Neural cell (in vitro differentiated cells): ENCODE results near the gene SRCAP. TPM values are rescaled to one million over a fixed set of nuclear protein-coding genes. Genes with fewer than 3 reads are reported as not detected.
A peak's percentile ranks its signal among the peaks of the same experiment; 100 is the strongest.

Source experiments
- H2AFZ ChIP-seq: fragments of 200-600, 300-800 bp; sonication (generic), shearing (Covaris generic); 2 replicates; pipeline ENCODE4 v1.6.0; 2014; ENCODE audit warnings: low read depth, mild to moderate bottlenecking, antibody characterized with exemption, low read length, moderate library complexity
- H3F3A ChIP-seq: fragments of 200-600 bp; shearing (Covaris generic); 2 replicates; pipeline ENCODE4 v1.6.1; 2016; ENCODE audit warnings: mild to moderate bottlenecking, moderate library complexity, mixed read lengths, antibody characterized with exemption, low read length; ENCODE audit not compliant: insufficient read depth, poor library complexity, severe bottlenecking
- H3K27ac ChIP-seq: fragments of 200-600, 300-800 bp; sonication (generic), shearing (Covaris generic); 2 replicates; pipeline ENCODE4 v1.5.1; 2014; ENCODE audit warnings: mild to moderate bottlenecking, low read length, moderate library complexity
- H3K27me3 ChIP-seq: fragments of 300-800, 200-600 bp; sonication (generic), shearing (Covaris generic); 2 replicates; pipeline ENCODE4 v1.6.0; 2014; ENCODE audit warnings: mild to moderate bottlenecking, low read depth, low read length, moderate library complexity; ENCODE audit not compliant: insufficient read depth
- H3K36me3 ChIP-seq: fragments of 300-800, 200-600 bp; sonication (generic), shearing (Covaris generic); 2 replicates; pipeline ENCODE4 v1.5.1; 2014; ENCODE audit warnings: mild to moderate bottlenecking, antibody characterized with exemption, low read length, moderate library complexity; ENCODE audit not compliant: insufficient read depth
- H3K4me2 ChIP-seq: fragments of 300-800, 200-600 bp; sonication (generic), shearing (Covaris generic); 2 replicates; pipeline ENCODE4 v1.6.0; 2014; ENCODE audit warnings: mild to moderate bottlenecking, low read length
- H3K4me3 ChIP-seq: fragments of 300-800, 200-600 bp; sonication (generic), shearing (Covaris generic); 2 replicates; pipeline ENCODE4 v1.5.1; 2014; ENCODE audit warnings: mild to moderate bottlenecking, low read length, moderate library complexity
- H3K79me2 ChIP-seq: fragments of 200-600 bp; shearing (Covaris generic); replicated peaks from 2 replicates; pipeline ENCODE4 v1.6.0; 2014; ENCODE audit warnings: mild to moderate bottlenecking, low read length, moderate library complexity; ENCODE audit not compliant: insufficient read depth
- H3K9ac ChIP-seq: fragments of 300-800, 200-600 bp; sonication (generic), shearing (Covaris generic); 2 replicates; pipeline ENCODE4 v1.6.1; 2016; ENCODE audit warnings: mild to moderate bottlenecking, low read length, mixed read lengths
- H3K9me2 ChIP-seq: fragments of 200-600 bp; shearing (Covaris generic); 2 replicates; pipeline ENCODE4 v1.6.1; 2016; ENCODE audit warnings: mild to moderate bottlenecking, low read length, mixed read lengths; ENCODE audit not compliant: insufficient read depth
- H3K9me3 ChIP-seq: fragments of 200-600, 300-800 bp; sonication (generic), shearing (Covaris generic); 2 replicates; pipeline ENCODE4 v1.6.1; 2016; ENCODE audit warnings: mild to moderate bottlenecking, mixed run types, low read length, moderate library complexity, mixed read lengths
- H4K20me1 ChIP-seq: fragments of 200-600 bp; shearing (Covaris generic); 2 replicates; pipeline ENCODE4 v1.6.1; 2016; ENCODE audit warnings: mild to moderate bottlenecking, mixed run types; ENCODE audit not compliant: insufficient read depth
- EP300 ChIP-seq: fragments of 450-650 bp; conservative IDR thresholded peaks from 2 replicates; pipeline ENCODE4 v1.6.1; 2014; ENCODE audit warnings: antibody characterized with exemption, mild to moderate bottlenecking, moderate library complexity; ENCODE audit not compliant: poor library complexity, severe bottlenecking
- EZH2 ChIP-seq: fragments of 200-600, 300-800 bp; shearing (Covaris generic), sonication (generic); IDR thresholded peaks from 2 replicates; pipeline ENCODE4 v1.6.1; 2014; ENCODE audit warnings: antibody characterized with exemption, low read length, borderline replicate concordance, mild to moderate bottlenecking; ENCODE audit not compliant: insufficient read depth, poor library complexity, severe bottlenecking
- MXI1 ChIP-seq: fragments of 450-650 bp; conservative IDR thresholded peaks from 2 replicates; pipeline ENCODE4 v1.6.1; 2014; ENCODE audit warnings: antibody characterized with exemption, mild to moderate bottlenecking; ENCODE audit not compliant: poor library complexity, severe bottlenecking
- POLR2AphosphoS5 ChIP-seq: IDR thresholded peaks from 2 replicates; pipeline ENCODE4 v1.6.1; 2012
- RAD21 ChIP-seq: fragments of 450-650 bp; conservative IDR thresholded peaks from 2 replicates; pipeline ENCODE4 v1.6.1; 2014; ENCODE audit warnings: antibody characterized with exemption, mild to moderate bottlenecking, moderate library complexity
- SMC3 ChIP-seq: fragments of 450-650 bp; conservative IDR thresholded peaks from 2 replicates; pipeline ENCODE4 v1.6.1; 2014; ENCODE audit warnings: antibody characterized with exemption, mild to moderate bottlenecking, moderate library complexity; ENCODE audit not compliant: poor library complexity
- TAF1 ChIP-seq: IDR thresholded peaks from 2 replicates; pipeline ENCODE4 v1.6.1; 2012; ENCODE audit warnings: low read depth
- polyA plus RNA-seq: library from polyadenylated mRNA; depleted of rRNA; stranded (reverse); fragments of >200 nt; gene quantifications from 2 replicates; pipeline ENCODE4 v1.2.3, GENCODE V29; 2014
- TF ChIP-seq, protein P1 (sequence below): fragments of 450-650 bp; IDR thresholded peaks from 2 replicates; pipeline ENCODE4 v1.5.1; 2014; ENCODE audit warnings: antibody characterized with exemption, mild to moderate bottlenecking, moderate library complexity; ENCODE audit not compliant: poor library complexity, severe bottlenecking
- TF ChIP-seq, protein P2 (sequence below): IDR thresholded peaks from 2 replicates; pipeline ENCODE4 v1.6.1; 2012; ENCODE audit warnings: borderline replicate concordance

The SRCAP gene
- polyA plus RNA-seq, 1 donor from 2014 or later = 0.76 TPM

DNA sequence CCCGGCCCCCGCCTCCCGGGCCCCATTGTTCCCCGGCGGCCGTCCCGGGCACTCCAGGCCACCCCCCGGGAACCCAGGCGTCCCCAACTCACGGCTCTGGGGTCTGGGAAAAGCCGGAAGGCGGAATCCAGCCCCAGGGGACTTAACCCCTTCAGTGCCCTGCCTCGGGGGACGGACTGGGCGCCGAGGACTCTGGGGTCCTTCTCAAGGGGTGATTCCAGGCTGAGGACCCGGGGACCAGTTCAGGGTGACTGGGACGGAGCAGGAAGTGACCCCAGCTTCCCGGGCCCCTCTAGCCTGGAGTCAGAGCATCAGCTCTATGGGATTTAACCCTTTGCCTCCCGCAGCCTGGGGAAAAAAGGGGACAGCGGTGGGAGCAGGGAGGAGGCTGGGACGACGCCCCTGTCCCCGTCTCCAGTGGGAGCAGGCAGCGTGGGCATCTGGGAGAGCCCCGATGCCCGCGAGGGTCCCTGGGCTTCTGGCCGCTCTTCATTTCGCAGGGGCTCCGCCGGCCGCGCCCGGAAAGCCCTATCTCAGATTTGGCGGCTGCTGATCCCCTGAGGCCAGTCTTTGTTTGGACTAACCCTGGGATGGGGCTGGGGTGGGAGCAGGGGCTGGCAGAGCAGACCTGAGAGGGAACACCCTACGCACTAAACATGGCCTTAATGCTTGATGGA, 88.1 kb downstream of the SRCAP start, which contains the start of gene ZNF629:
ZNF629 (minus strand) TSS at position 270 of the 677 bp plus-strand sequence. CDS start 2,723 bp downstream, outside the sequence.
- H3K79me2 ChIP-seq = peaks cover 22% of the 10 kb centered on the region
- no peaks in the 10 kb centered on the region for H3K36me3 ChIP-seq
- H2AFZ ChIP-seq = peak within 1 kb of the TSS; percentile 96
- peak within 1 kb of the TSS; percentile 93 for H3K4me3 ChIP-seq
- H3K27me3 ChIP-seq = no peaks in the 10 kb centered on the region
- H3K27ac ChIP-seq = peak within 1 kb of the TSS; percentile 87
- H3K9me3 ChIP-seq = no peaks in the 10 kb centered on the region
- H3F3A ChIP-seq = no peaks in the 10 kb centered on the region
- H3K4me2 ChIP-seq = peak within 1 kb of the TSS; percentile 97
- TF ChIP-seq, protein P1, sequence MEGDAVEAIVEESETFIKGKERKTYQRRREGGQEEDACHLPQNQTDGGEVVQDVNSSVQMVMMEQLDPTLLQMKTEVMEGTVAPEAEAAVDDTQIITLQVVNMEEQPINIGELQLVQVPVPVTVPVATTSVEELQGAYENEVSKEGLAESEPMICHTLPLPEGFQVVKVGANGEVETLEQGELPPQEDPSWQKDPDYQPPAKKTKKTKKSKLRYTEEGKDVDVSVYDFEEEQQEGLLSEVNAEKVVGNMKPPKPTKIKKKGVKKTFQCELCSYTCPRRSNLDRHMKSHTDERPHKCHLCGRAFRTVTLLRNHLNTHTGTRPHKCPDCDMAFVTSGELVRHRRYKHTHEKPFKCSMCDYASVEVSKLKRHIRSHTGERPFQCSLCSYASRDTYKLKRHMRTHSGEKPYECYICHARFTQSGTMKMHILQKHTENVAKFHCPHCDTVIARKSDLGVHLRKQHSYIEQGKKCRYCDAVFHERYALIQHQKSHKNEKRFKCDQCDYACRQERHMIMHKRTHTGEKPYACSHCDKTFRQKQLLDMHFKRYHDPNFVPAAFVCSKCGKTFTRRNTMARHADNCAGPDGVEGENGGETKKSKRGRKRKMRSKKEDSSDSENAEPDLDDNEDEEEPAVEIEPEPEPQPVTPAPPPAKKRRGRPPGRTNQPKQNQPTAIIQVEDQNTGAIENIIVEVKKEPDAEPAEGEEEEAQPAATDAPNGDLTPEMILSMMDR = peak; percentile 20
- TF ChIP-seq TAF1 = peak; percentile 56
- TF ChIP-seq RAD21 = peak; percentile 52
- peak; percentile 42 for TF ChIP-seq MXI1
- peak; percentile 65 for TF ChIP-seq SMC3
- TF ChIP-seq, protein P2, sequence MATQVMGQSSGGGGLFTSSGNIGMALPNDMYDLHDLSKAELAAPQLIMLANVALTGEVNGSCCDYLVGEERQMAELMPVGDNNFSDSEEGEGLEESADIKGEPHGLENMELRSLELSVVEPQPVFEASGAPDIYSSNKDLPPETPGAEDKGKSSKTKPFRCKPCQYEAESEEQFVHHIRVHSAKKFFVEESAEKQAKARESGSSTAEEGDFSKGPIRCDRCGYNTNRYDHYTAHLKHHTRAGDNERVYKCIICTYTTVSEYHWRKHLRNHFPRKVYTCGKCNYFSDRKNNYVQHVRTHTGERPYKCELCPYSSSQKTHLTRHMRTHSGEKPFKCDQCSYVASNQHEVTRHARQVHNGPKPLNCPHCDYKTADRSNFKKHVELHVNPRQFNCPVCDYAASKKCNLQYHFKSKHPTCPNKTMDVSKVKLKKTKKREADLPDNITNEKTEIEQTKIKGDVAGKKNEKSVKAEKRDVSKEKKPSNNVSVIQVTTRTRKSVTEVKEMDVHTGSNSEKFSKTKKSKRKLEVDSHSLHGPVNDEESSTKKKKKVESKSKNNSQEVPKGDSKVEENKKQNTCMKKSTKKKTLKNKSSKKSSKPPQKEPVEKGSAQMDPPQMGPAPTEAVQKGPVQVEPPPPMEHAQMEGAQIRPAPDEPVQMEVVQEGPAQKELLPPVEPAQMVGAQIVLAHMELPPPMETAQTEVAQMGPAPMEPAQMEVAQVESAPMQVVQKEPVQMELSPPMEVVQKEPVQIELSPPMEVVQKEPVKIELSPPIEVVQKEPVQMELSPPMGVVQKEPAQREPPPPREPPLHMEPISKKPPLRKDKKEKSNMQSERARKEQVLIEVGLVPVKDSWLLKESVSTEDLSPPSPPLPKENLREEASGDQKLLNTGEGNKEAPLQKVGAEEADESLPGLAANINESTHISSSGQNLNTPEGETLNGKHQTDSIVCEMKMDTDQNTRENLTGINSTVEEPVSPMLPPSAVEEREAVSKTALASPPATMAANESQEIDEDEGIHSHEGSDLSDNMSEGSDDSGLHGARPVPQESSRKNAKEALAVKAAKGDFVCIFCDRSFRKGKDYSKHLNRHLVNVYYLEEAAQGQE = peak; percentile 72
- TF ChIP-seq EP300 = peak; percentile 60
- peak; percentile 80 for TF ChIP-seq POLR2AphosphoS5
- TF ChIP-seq EZH2 = no peak
- H3K9me2 ChIP-seq = no peaks in the 10 kb centered on the region
- peak within 1 kb of the TSS; percentile 95 for H3K9ac ChIP-seq
- no peaks in the 10 kb centered on the region for H4K20me1 ChIP-seq

DNA sequence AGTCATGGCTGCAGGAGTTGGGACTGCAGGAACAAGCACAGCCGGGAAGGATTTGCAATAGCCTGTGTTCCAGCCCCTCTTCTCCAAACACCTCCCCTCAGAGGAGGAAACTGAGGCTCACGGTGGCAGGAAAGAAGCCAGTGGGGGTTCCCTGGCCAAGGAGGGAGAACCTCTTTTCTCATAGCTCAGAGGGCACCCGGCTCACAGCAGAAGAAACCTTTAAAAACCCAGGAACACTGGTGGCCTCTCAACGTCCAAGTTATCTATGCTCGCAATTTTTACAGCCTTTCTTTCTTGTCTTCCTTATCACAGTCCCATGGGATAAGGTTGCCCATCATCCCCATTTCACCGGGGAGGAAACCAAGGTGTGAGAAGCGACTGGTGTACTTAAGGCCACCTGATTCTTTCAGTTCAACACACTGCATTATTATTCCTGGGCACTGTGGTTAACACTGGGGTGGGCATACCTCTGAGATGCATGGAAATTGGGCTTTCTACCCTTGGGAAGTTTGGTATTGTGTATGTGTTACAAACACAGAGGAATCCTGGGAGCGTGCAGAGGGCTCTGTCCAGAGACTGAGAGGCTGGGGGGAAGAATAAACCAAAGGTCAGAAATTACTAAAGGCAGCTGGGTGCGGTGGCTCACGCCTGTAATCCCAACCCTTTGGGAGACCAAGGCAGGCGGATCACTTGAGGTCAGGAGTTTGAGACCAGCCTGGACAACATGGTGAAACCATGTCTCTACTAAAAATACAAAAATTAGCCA, 88.8 kb downstream of the SRCAP start:
- Histone ChIP-seq H3K9me2 (no peaks in the 10 kb centered on the region), H3K36me3 (no peaks in the 10 kb centered on the region), H3K79me2 (peaks cover 22% of the 10 kb centered on the region), H2AFZ (peak overlapping the region; percentile 96), H3K27ac (peak overlapping the region; percentile 87), H4K20me1 (no peaks in the 10 kb centered on the region), H3K4me2 (peak overlapping the region; percentile 88), H3K9me3 (no peaks in the 10 kb centered on the region), H3K4me3 (peak overlapping the region; percentile 93), H3F3A (no peaks in the 10 kb centered on the region), H3K27me3 (no peaks in the 10 kb centered on the region), H3K9ac (peak overlapping the region; percentile 95)
- TF ChIP-seq, protein P1 = no peak
- TF ChIP-seq EZH2 (no peak), SMC3 (no peak), RAD21 (no peak), EP300 (no peak), POLR2AphosphoS5 (no peak)
